HG03135 (cell line): ENCODE measurements around the gene SCAANT1.

Experiments
- ATAC-seq: cut with Tn5 transposase; IDR thresholded peaks from one replicate; pipeline ENCODE4 v1.9.1; 2021; ENCODE audit warnings: mild to moderate bottlenecking, moderate library complexity; ENCODE audit not compliant: unreplicated experiment

The SCAANT1 gene

GRCh38 chr3:63905731-63906620 is 6.2 kb downstream of the SCAANT1 start:
- no peak for ATAC-seq

- ATAC-seq = no peak
These were observed 11.7 kb downstream of the SCAANT1 start for GRCh38 chr3:63900459-63900858.

- no peak for ATAC-seq
These were observed 12.2 kb downstream of the SCAANT1 start for GRCh38 chr3:63900010-63900409.

- peak; percentile 77 for ATAC-seq
These were observed 15.7 kb downstream of the SCAANT1 start for GRCh38 chr3:63896332-63897030.

GRCh38 chr3:63895422-63896189 is 16.6 kb downstream of the SCAANT1 start:
- ATAC-seq = no peak

- no peak for ATAC-seq
These were observed 19.3 kb downstream of the SCAANT1 start for GRCh38 chr3:63892773-63893352.

- no peak for ATAC-seq
These were observed 20.7 kb downstream of the SCAANT1 start for GRCh38 chr3:63891518-63891917.

GRCh38 chr3:63886858-63887257 is 25.3 kb downstream of the SCAANT1 start:
- no peak for ATAC-seq

GRCh38 chr3:63880653-63881052 is 31.5 kb downstream of the SCAANT1 start:
- no peak for ATAC-seq

GRCh38 chr3:63878394-63879060 is 33.7 kb downstream of the SCAANT1 start:
- no peak for ATAC-seq

- no peak for ATAC-seq
These were observed 34.3 kb downstream of the SCAANT1 start for GRCh38 chr3:63877737-63878393.

- ATAC-seq = no peak
These were observed 35.9 kb downstream of the SCAANT1 start for GRCh38 chr3:63876260-63876659.

GRCh38 chr3:63875510-63875909 is 36.7 kb downstream of the SCAANT1 start:
- ATAC-seq = no peak

GRCh38 chr3:63874769-63875168 is 37.4 kb downstream of the SCAANT1 start:
- no peak for ATAC-seq

- ATAC-seq = no peak
These were observed 39.9 kb downstream of the SCAANT1 start for GRCh38 chr3:63872135-63872924.

- ATAC-seq = no peak
These were observed 41.6 kb downstream of the SCAANT1 start for GRCh38 chr3:63870615-63871005.

- ATAC-seq = no peak
These were observed 42.1 kb downstream of the SCAANT1 start for GRCh38 chr3:63869940-63870614.

- no peak for ATAC-seq
These were observed 45.0 kb downstream of the SCAANT1 start for GRCh38 chr3:63867225-63867624.

- no peak for ATAC-seq
These were observed 47.2 kb downstream of the SCAANT1 start for GRCh38 chr3:63864965-63865327.
